Measurements from ENCODE around the gene LRP1B.

Gene LRP1B

GRCh38 chr2:141652308-141652707 lies 478.5 kb downstream of the LRP1B start:
- peak; percentile 5 for DNase-seq

- DNase-seq, result no peak
Measured at GRCh38 chr2:141647353-141647752, 483.5 kb downstream of the LRP1B start.

- DNase-seq, result no peak
Measured at GRCh38 chr2:141641462-141641861, 489.4 kb downstream of the LRP1B start.

DNA sequence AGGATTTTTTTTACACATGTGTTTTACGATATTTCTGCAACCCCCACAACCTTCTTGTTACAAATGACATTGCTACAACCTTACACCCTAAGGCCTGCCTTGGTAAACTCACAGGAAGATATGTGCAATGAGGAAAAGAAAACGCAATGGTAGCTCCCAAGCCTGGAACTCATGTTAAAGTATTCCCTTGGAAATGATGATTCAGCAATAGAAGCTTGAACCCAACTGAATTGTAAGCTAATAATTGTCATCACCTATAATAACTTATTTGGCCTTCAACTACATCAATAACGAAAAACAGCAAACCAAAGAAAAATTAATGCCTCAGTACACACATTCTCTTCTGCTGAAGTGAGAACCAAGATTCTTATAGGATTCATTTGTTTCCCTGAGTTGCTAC lies 491.0 kb downstream of the LRP1B start:
- no peak for DNase-seq

DNA sequence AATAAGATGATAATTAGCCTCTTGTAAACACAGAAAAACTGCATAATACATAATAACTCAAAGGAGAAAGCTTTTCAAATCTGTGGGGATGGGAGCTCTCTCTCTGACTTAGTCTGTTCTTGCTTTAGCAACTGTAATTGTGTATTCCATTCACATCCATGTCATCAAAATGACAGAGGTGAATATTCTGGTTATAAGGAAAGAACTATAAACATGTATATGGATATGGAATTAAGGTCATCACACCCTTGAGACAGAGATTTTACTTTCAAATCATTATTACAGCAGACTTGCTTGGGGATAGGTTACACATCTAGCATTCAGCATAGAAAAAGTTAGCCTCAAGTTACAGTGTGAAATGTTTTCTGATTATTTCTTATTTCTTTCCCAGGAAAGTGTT lies 497.7 kb downstream of the LRP1B start:
- DNase-seq, result no peak

- no peak for DNase-seq
Measured at GRCh38 chr2:141630407-141630930, 500.3 kb downstream of the LRP1B start.

DNA sequence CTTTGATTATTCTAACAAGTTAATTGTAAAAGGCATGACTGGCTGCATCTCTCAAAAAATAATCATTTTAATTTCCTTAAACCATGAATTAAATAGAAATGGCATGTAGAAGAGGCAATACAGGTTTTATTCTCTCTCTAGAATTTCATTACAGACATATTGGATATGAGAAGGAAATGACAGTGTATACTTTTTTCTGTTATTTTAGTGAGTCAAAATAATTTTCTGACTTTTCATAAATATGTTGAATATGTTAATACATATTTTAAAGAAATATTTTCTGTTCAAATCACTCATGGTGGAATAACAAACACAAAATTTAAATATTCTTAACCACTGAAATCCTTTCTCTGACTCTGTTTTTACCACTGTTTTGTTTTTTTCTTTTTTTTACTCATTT lies 510.4 kb downstream of the LRP1B start:
- DNase-seq, result no peak

DNA sequence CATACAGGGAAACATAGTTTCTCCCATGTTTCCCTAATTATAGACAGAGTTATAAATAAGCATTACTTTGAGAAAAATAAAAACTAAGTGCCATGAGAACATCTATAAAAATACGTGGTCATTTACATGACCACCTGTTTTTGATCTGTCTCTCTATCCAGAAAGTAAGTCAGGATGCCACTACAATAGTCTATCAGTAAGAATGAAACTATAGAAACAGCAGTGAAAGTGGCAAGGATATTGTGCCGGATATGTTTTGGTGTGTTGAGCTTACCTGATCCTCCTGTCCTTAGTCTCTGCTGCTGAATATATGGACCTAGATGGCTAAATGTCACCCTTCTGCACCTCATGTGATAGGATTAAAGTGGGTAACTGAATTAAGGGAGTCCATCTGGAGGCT lies 512.4 kb downstream of the LRP1B start:
- no peak for DNase-seq

DNA sequence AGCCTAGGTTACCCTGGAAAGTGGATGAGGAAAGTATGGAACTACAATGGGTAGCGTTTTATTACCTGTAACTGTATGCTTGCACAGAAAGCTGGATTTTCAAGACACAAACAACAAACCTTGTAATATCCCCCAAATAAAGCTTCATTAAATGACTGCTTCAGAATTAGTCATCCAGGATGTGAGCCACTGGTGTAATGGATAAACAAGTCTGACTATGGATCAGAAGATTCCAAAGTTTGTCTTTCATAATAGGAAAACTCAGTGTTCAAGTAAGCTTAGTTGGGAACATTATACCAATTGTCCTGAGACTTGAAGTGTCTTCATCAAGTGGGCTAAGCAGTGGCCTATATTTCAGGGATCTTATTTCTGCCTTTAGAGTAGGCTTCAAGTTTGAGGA lies 518.8 kb downstream of the LRP1B start:
- DNase-seq, result no peak

DNA sequence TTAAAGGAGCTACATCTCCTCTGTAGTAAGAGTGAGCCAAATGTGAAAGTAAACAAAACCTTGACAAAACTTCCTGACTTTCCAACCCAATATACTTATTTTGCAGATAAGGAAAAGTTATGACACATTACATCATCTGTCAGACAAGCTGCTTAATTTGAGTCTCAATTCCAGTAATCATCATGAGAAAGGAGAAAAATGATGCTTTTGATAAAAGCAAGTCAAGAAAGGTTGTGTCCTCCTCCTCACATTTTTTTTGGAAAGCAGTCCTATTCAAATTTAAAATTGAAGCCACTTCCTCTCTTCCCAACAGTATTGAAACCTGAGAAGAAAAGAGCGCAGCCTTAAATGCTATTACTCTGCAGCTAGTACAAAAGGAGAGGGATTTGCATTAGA lies 519.6 kb downstream of the LRP1B start:
- no peak for DNase-seq

DNA sequence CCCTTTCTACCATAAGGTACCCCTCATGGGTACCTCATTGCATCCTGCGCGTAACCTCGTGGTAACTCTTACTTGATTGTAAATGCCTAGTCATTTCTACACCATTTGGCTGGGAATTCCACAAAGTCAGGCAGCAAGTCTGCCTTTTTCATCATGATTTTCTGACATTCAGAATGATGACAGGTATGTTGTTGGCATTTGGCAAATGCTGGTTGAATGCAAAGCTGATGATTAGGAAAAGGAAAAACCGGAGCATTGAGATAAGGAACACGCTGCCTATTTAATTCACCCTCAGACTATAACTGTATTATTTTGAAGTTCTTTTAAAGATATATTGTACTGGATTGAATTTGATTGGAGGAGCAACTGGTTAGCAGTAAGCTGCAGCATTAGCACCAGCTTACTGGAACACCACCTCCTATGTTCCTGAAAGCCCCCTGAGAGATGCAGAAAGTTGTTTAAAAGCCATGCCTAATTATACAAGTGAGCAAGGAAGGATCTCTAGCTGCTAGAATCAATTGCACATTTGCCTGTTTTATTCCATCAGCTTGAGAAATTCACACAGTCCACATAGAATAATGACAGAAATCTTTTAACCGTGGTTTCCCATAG lies 520.1 kb downstream of the LRP1B start:
- DNase-seq, result peak; percentile 12

GRCh38 chr2:141605163-141605562 lies 525.7 kb downstream of the LRP1B start:
- DNase-seq, result no peak

- DNase-seq, result no peak
Measured at GRCh38 chr2:141601511-141602152, 529.2 kb downstream of the LRP1B start.

DNA sequence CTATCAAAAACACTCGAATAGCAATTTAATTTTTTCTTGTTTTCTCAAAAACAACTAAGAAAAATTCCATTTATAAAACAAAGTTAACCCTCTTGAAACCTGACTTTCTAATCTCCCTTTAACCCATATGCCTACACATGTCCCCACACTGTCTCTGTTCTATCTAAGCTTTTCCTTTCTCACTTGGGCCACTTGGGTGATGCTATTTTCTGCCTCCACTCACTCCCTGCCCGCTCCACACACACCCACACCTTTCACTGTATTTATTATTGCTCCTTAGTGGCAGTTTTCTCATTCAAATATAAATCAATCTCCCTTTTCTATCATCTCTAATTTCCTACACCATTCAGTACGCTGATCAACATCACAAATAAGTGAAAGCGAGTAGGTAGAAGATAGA lies 531.1 kb downstream of the LRP1B start:
- no peak for DNase-seq

DNA sequence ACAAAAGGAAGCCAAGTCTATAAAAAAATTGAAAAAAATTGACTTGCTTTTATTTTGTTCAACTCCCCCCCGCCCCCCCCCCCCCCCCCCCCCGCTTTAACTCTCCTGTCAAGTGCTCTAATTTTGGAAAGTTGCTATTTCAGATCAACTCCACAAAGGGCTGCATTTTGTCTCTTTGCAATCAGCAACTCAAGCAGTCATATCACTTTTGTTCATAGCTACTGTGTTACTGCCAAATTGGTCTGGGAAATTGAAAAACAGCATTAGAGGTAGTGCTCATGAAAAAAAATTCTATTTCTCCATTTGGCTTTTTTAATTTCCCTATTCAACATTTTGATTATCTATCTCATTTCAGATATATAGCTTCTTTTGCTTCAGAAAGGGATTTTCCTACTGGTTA lies 531.8 kb downstream of the LRP1B start:
- DNase-seq, result no peak

DNA sequence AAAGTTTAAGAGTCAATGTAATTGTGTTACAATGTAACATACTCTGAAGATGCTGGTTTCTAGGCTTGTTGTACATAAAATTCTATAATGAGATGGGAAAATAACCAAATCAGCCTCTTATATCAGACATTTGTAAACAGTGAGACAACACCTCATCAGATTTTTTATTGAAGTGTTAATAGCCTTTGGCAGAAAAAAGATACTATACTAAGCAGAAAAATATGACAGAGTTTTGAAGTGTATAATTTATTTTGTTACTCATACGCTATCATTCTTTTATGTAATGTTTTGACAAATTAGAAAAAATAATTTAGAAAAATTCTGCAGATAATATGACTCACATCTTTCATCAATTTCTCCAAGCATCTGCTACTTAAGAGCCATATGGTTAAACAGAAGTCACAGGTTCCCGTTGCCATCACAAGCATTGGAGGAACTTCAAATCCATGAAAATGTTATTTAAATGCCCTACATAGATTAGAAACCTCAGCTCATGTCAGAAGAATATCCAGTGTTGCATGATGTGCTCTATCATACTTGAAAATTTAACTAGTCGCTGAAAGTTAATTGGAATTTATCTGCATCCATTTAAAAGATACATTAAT lies 535.4 kb downstream of the LRP1B start:
- no peak for DNase-seq

DNA sequence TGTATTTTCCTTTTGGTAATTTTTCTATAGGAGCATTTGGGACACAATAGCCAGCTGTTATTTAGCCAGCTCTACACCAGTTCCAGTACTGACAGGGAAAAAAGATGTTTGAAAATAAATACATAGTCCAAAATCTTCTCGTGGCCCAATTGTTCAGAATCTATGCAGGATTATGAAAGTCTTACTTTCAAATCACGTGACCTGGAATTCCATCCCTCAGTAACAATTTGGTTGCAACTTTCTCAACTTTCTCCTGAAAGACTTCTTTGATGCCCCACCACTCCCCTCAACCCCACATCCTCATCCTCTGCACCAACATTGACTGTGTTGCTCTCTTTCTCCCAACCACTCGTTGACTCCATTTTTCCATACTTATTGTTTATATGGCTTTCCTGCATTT lies 539.0 kb downstream of the LRP1B start:
- DNase-seq, result no peak

- peak; percentile 35 for DNase-seq
Measured at GRCh38 chr2:141590620-141591019, 540.2 kb downstream of the LRP1B start.

- DNase-seq, result no peak
Measured at GRCh38 chr2:141589314-141589713, 541.5 kb downstream of the LRP1B start.

- DNase-seq, result no peak
Measured at GRCh38 chr2:141586985-141587384, 543.8 kb downstream of the LRP1B start.

- DNase-seq, result no peak
Measured at GRCh38 chr2:141582213-141582612, 548.6 kb downstream of the LRP1B start.

DNA sequence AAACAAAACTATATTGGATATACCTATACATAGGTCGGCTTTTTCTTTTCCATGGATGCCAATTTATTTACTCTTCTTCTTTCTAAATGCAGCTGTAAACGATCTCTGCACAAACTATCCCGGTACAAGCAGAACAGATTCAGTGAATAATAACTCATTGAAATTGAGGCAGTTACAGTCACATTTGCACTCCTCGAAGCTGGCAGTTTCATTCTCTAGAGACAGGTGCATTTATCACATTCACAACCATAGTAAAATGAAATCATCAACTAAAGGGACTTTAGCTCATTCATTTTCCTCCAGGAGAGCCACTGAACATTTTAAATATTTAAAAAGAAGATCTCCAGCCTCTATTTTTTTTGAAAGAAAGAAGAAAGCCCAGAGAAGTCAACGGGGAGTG lies 551.7 kb downstream of the LRP1B start:
- DNase-seq, result no peak

DNA sequence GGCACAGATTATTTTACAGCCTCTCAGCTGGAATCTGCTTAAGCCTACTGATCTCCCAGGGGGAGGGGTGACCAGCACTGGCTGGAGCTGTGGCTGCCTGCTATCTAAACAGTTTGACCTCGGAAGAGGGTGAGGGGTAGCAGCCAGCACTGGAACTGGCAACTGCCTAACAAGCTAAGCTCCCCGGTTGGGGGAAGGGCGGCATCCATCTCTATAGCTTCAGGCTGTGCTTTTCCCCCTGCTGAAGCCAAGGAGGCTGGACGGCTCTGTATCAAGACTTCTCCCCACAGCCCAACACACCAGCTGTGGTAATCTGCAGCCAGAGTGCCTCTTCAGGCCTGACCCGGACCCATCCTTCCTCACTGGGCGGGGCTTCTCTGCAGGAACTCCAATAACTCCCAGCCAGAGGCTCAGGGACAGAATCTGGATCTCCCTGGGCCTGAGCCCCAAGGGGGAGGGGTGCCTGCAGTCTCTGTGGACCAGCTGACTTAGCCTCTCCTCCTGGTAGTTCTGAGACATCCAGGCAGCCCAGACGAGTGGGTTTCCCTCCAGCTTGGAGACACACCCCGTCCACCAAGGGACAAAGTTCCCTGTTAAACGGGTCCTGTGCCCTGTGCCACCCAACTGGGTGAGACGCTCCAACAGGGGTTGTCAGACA lies 560.2 kb downstream of the LRP1B start:
- DNase-seq, result no peak

- no peak for DNase-seq
Measured at GRCh38 chr2:141569941-141570340, 560.9 kb downstream of the LRP1B start.

Measured in eye (tissue), 1 donor.